OCI-LY3 (cell line): ENCODE data around the gene TTC39A.

Source experiments
- CTCF ChIP-seq: fragments of 200-600, 300-600 bp; sonication (generic); IDR thresholded peaks from 2 replicates; pipeline ENCODE4 v1.5.1; 2014; ENCODE audit warnings: antibody characterized with exemption, low read length, low read depth
- EZH2phosphoT487 ChIP-seq: fragments of 200-600 bp; shearing (Covaris generic); IDR thresholded peaks from 2 replicates; pipeline ENCODE4 v1.6.1; 2018; ENCODE audit warnings: antibody characterized with exemption, mixed run types, low read depth

- TF ChIP-seq EZH2phosphoT487: no peak
- no peak for TF ChIP-seq CTCF
Measured at GRCh38 chr1:51242546-51242945, 87.8 kb downstream of the TTC39A start.
